ENCODE results near the gene EGR4. TPM values are rescaled to one million over a fixed set of nuclear protein-coding genes. Genes with fewer than 3 reads are reported as not detected.

The EGR4 gene
- total and polyA plus RNA-seq, 2 experiments from 2014 or later: 0.23 TPM; not detected in 1

- TF ChIP-seq STAT1 (IDR thresholded peaks at IDR 0.05; ENCODE audit: unreplicated experiment) (no peak), EZH2 (IDR thresholded peaks at IDR 0.05; ENCODE audit: low read depth, unreplicated experiment) (no peak)
- TF ChIP-seq, protein P1, sequence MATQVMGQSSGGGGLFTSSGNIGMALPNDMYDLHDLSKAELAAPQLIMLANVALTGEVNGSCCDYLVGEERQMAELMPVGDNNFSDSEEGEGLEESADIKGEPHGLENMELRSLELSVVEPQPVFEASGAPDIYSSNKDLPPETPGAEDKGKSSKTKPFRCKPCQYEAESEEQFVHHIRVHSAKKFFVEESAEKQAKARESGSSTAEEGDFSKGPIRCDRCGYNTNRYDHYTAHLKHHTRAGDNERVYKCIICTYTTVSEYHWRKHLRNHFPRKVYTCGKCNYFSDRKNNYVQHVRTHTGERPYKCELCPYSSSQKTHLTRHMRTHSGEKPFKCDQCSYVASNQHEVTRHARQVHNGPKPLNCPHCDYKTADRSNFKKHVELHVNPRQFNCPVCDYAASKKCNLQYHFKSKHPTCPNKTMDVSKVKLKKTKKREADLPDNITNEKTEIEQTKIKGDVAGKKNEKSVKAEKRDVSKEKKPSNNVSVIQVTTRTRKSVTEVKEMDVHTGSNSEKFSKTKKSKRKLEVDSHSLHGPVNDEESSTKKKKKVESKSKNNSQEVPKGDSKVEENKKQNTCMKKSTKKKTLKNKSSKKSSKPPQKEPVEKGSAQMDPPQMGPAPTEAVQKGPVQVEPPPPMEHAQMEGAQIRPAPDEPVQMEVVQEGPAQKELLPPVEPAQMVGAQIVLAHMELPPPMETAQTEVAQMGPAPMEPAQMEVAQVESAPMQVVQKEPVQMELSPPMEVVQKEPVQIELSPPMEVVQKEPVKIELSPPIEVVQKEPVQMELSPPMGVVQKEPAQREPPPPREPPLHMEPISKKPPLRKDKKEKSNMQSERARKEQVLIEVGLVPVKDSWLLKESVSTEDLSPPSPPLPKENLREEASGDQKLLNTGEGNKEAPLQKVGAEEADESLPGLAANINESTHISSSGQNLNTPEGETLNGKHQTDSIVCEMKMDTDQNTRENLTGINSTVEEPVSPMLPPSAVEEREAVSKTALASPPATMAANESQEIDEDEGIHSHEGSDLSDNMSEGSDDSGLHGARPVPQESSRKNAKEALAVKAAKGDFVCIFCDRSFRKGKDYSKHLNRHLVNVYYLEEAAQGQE (IDR thresholded peaks at IDR 0.05; ENCODE audit: unreplicated experiment): no peak
Measured at GRCh38 chr2:73264783-73265182, 28.6 kb downstream of the EGR4 start (continued).

GRCh38 chr2:73264332-73264606 is 29.1 kb downstream of the EGR4 start:
- Mint-ChIP-seq H3K27ac (no peak overlapping the region), H3K9me3 (no peaks in the 10 kb centered on the region; the same call in 1 of the 3 replicates), H3K36me3 (ENCODE audit: low read depth) (peaks cover 21% of the 10 kb centered on the region), H3K4me1 (peaks cover 15% of the 10 kb centered on the region), H3K4me3 (no peak overlapping the region), H3K27me3 (ENCODE audit: insufficient read depth, low read depth, poor library complexity) (peaks cover 17% of the 10 kb centered on the region)
- no peak for DNase-seq (ENCODE audit: low spot score)
- ATAC-seq: no peak
- H3K36me3 ChIP-seq (ENCODE audit: insufficient read depth): no peaks in the 10 kb centered on the region; the same call in 1 of the 2 replicates
- no peaks in the 10 kb centered on the region for H3K9me2 ChIP-seq (ENCODE audit: insufficient read depth)
- peaks cover 14% of the 10 kb centered on the region for H3K4me1 ChIP-seq (ENCODE audit: insufficient read depth)
- H3F3A ChIP-seq (replicated peaks; ENCODE audit: low read depth): peaks cover 8% of the 10 kb centered on the region; the same call in 1 of the 2 replicates
- H3K27ac ChIP-seq (ENCODE audit: low read depth): no peak overlapping the region
- no peak overlapping the region for H3K4me2 ChIP-seq
- H2AFZ ChIP-seq: no peak overlapping the region
- peaks cover 10% of the 10 kb centered on the region for H4K20me1 ChIP-seq (replicated peaks; ENCODE audit: insufficient read depth)
- H3K27me3 ChIP-seq (ENCODE audit: insufficient read depth): peaks cover 17% of the 10 kb centered on the region
- no peak overlapping the region for H3K4me3 ChIP-seq
- H3K79me2 ChIP-seq (replicated peaks; ENCODE audit: insufficient read depth): 0 out of 2 replicates have a peak, but pooled peaks cover 5% of the 10 kb centered on the region
- TF ChIP-seq, protein P1 (IDR thresholded peaks at IDR 0.05; ENCODE audit: unreplicated experiment): no peak
- no peak for TF ChIP-seq JUNB (IDR thresholded peaks at IDR 0.05; ENCODE audit: unreplicated experiment)
- no peak for TF ChIP-seq CREB1 (CRISPR knock-in tag; IDR thresholded peaks at IDR 0.05; ENCODE audit: low read depth)
- TF ChIP-seq, protein P2, sequence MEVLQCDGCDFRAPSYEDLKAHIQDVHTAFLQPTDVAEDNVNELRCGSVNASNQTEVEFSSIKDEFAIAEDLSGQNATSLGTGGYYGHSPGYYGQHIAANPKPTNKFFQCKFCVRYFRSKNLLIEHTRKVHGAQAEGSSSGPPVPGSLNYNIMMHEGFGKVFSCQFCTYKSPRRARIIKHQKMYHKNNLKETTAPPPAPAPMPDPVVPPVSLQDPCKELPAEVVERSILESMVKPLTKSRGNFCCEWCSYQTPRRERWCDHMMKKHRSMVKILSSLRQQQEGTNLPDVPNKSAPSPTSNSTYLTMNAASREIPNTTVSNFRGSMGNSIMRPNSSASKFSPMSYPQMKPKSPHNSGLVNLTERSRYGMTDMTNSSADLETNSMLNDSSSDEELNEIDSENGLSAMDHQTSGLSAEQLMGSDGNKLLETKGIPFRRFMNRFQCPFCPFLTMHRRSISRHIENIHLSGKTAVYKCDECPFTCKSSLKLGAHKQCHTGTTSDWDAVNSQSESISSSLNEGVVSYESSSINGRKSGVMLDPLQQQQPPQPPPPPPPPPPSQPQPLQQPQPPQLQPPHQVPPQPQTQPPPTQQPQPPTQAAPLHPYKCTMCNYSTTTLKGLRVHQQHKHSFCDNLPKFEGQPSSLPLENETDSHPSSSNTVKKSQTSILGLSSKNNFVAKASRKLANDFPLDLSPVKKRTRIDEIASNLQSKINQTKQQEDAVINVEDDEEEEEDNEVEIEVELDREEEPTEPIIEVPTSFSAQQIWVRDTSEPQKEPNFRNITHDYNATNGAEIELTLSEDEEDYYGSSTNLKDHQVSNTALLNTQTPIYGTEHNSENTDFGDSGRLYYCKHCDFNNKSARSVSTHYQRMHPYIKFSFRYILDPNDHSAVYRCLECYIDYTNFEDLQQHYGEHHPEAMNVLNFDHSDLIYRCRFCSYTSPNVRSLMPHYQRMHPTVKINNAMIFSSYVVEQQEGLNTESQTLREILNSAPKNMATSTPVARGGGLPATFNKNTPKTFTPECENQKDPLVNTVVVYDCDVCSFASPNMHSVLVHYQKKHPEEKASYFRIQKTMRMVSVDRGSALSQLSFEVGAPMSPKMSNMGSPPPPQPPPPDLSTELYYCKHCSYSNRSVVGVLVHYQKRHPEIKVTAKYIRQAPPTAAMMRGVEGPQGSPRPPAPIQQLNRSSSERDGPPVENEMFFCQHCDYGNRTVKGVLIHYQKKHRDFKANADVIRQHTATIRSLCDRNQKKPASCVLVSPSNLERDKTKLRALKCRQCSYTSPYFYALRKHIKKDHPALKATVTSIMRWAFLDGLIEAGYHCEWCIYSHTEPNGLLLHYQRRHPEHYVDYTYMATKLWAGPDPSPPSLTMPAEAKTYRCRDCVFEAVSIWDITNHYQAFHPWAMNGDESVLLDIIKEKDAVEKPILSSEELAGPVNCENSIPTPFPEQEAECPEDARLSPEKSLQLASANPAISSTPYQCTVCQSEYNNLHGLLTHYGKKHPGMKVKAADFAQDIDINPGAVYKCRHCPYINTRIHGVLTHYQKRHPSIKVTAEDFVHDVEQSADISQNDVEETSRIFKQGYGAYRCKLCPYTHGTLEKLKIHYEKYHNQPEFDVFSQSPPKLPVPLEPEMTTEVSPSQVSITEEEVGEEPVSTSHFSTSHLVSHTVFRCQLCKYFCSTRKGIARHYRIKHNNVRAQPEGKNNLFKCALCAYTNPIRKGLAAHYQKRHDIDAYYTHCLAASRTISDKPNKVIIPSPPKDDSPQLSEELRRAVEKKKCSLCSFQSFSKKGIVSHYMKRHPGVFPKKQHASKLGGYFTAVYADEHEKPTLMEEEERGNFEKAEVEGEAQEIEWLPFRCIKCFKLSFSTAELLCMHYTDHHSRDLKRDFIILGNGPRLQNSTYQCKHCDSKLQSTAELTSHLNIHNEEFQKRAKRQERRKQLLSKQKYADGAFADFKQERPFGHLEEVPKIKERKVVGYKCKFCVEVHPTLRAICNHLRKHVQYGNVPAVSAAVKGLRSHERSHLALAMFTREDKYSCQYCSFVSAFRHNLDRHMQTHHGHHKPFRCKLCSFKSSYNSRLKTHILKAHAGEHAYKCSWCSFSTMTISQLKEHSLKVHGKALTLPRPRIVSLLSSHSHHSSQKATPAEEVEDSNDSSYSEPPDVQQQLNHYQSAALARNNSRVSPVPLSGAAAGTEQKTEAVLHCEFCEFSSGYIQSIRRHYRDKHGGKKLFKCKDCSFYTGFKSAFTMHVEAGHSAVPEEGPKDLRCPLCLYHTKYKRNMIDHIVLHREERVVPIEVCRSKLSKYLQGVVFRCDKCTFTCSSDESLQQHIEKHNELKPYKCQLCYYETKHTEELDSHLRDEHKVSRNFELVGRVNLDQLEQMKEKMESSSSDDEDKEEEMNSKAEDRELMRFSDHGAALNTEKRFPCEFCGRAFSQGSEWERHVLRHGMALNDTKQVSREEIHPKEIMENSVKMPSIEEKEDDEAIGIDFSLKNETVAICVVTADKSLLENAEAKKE (CRISPR knock-in tag; IDR thresholded peaks at IDR 0.05): no peak
- TF ChIP-seq STAT1 (IDR thresholded peaks at IDR 0.05; ENCODE audit: unreplicated experiment): no peak
- no peak for TF ChIP-seq NANOG (IDR thresholded peaks at IDR 0.05; ENCODE audit: borderline replicate concordance)
- TF ChIP-seq POLR2AphosphoS5 (IDR thresholded peaks at IDR 0.05; ENCODE audit: low read depth): no peak
- TF ChIP-seq ZNF114 (CRISPR knock-in tag; IDR thresholded peaks at IDR 0.05): no peak
- TF ChIP-seq CTCF (conservative IDR thresholded peaks at IDR 0.05; ENCODE audit: low read depth in 2 of 2): no peak
- TF ChIP-seq ZNF331 (CRISPR knock-in tag; IDR thresholded peaks at IDR 0.05; ENCODE audit: low read depth): no peak

Data from GM23338 (cell line).